Measurements from ENCODE around the gene TSPAN4.

TSPAN4 gene

GRCh38 chr11:904380-904779, 61.7 kb downstream of the TSPAN4 start:
- no peaks in the 10 kb centered on the region for H3K27me3 ChIP-seq (ENCODE audit: insufficient read depth, poor library complexity, severe bottlenecking)
- H3K4me3 ChIP-seq (replicated peaks; ENCODE audit: insufficient read depth, low read length): no peak overlapping the region
- no peak for TF ChIP-seq REST (IDR thresholded peaks at IDR 0.05; ENCODE audit: insufficient replicate concordance, low read depth)
- no peak for TF ChIP-seq SPI1 (IDR thresholded peaks at IDR 0.05; ENCODE audit: borderline replicate concordance, low read depth)
- TF ChIP-seq CTCF (IDR thresholded peaks at IDR 0.05; ENCODE audit: insufficient read depth, low read length): no peak
- TF ChIP-seq POLR2AphosphoS5 (IDR thresholded peaks at IDR 0.05; ENCODE audit: low read depth): no peak
- TF ChIP-seq GABPA (IDR thresholded peaks at IDR 0.05; ENCODE audit: low read depth): no peak
- no peak for DNase-seq (ENCODE audit: low read depth in 1 of 2, low spot score in 1 of 2)
- no peak overlapping the region for H3K27ac ChIP-seq (replicated peaks)

- no peak for DNase-seq (ENCODE audit: low read depth in 1 of 2, low spot score in 1 of 2)
- H3K27ac ChIP-seq (replicated peaks): no peak overlapping the region
- H3K4me3 ChIP-seq (replicated peaks; ENCODE audit: insufficient read depth, low read length): no peak overlapping the region
- no peaks in the 10 kb centered on the region for H3K27me3 ChIP-seq (ENCODE audit: insufficient read depth, poor library complexity, severe bottlenecking)
- TF ChIP-seq CTCF (IDR thresholded peaks at IDR 0.05; ENCODE audit: insufficient read depth, low read length): no peak
These were observed 63.3 kb downstream of the TSPAN4 start for GRCh38 chr11:905952-906351.

- TF ChIP-seq POLR2AphosphoS5 (IDR thresholded peaks at IDR 0.05; ENCODE audit: low read depth): no peak
- no peak for TF ChIP-seq CTCF (IDR thresholded peaks at IDR 0.05; ENCODE audit: insufficient read depth, low read length)
- Histone ChIP-seq H3K27ac (replicated peaks) (no peak overlapping the region), H3K4me3 (replicated peaks; ENCODE audit: insufficient read depth, low read length) (no peak overlapping the region), H3K27me3 (ENCODE audit: insufficient read depth, poor library complexity, severe bottlenecking) (no peaks in the 10 kb centered on the region)
- DNase-seq (ENCODE audit: low read depth in 1 of 2, low spot score in 1 of 2): no peak
These were observed 65.0 kb downstream of the TSPAN4 start for GRCh38 chr11:907668-908067.

- no peak for DNase-seq (ENCODE audit: low read depth in 1 of 2, low spot score in 1 of 2)
- TF ChIP-seq POLR2AphosphoS5 (IDR thresholded peaks at IDR 0.05; ENCODE audit: low read depth) (no peak), REST (IDR thresholded peaks at IDR 0.05; ENCODE audit: insufficient replicate concordance, low read depth) (peak; percentile 55), GABPA (IDR thresholded peaks at IDR 0.05; ENCODE audit: low read depth) (no peak), SPI1 (IDR thresholded peaks at IDR 0.05; ENCODE audit: borderline replicate concordance, low read depth) (no peak), CTCF (IDR thresholded peaks at IDR 0.05; ENCODE audit: insufficient read depth, low read length) (no peak)
- no peaks in the 10 kb centered on the region for H3K27me3 ChIP-seq (ENCODE audit: insufficient read depth, poor library complexity, severe bottlenecking)
- no peak overlapping the region for H3K27ac ChIP-seq (replicated peaks)
- H3K4me3 ChIP-seq (replicated peaks; ENCODE audit: insufficient read depth, low read length): no peak overlapping the region
These were observed 65.6 kb downstream of the TSPAN4 start for GRCh38 chr11:908273-908672.
